Esophagus muscularis mucosa (tissue), 4 donors: ENCODE results near the gene MRGPRF. TPM values are rescaled to one million over a fixed set of nuclear protein-coding genes. Genes with fewer than 3 reads are reported as not detected.

ENCODE experiments used
- DNase-seq: peaks from one replicate; pipeline ENCODE4 v3.0.0-alpha.2; 2017; ENCODE audit errors: extremely low spot score
- H3K27ac ChIP-seq, 4 donors: fragments of 200-600 bp; sonication (generic); replicated peaks in 1 of 4; 1 replicate in 3 of 4; 2 replicates in 1 of 4; pipeline ENCODE4 v1.5.1; 2016 to 2019; ENCODE audit warnings: mild to moderate bottlenecking in 1 of 4
- H3K27me3 ChIP-seq, 4 donors: fragments of 200-600 bp; sonication (generic); one replicate each; pipeline versions ENCODE4 v1.5.1 to v1.6.0; 2016 to 2019
- H3K36me3 ChIP-seq, 4 donors: fragments of 200-600 bp; sonication (generic); one replicate each; pipeline ENCODE4 v1.5.1; 2016 to 2019
- H3K4me1 ChIP-seq, 4 donors: fragments of 200-600 bp; sonication (generic); one replicate each; pipeline ENCODE4 v1.5.1; 2016 to 2019
- H3K4me3 ChIP-seq, 4 donors: fragments of 200-600 bp; sonication (generic); 1 replicate in 2 of 4; 2 replicates in 2 of 4; pipeline ENCODE4 v1.5.1; 2016 to 2019; ENCODE audit warnings: mild to moderate bottlenecking in 4 of 4, moderate library complexity in 1 of 4
- H3K9me3 ChIP-seq, 4 donors: fragments of 200-600 bp; sonication (generic); 1 replicate in 3 of 4; 2 replicates in 1 of 4; pipeline ENCODE4 v1.5.1; 2016 to 2019
- EP300 ChIP-seq: sonication (generic); formaldehyde crosslinking; IDR thresholded peaks from one replicate; pipeline ENCODE4 v1.6.1; 2017; ENCODE audit warnings: antibody characterized with exemption
- POLR2A ChIP-seq: fragments of 450-650 bp; IDR thresholded peaks from one replicate; pipeline ENCODE4 v1.6.1; 2017; ENCODE audit warnings: antibody characterized with exemption, moderate library complexity, mild to moderate bottlenecking, low read depth
- POLR2AphosphoS5 ChIP-seq, 2 donors: sonication (generic); formaldehyde crosslinking; IDR thresholded peaks; one replicate each; pipeline ENCODE4 v1.6.1; 2017; ENCODE audit warnings: antibody characterized with exemption in 2 of 2
- WGBS: methylation state at CpG from one replicate; pipeline ENCODE4 v1.1.5; 2018; 5-methylcytosine and 5-hydroxymethylcytosine counted together
- intact Hi-C: fragments of 100-400 bp; cut with DNase I; formaldehyde crosslinking; loops from one replicate; pipeline ENCODE4 v1.15.1; 2023
- total RNA-seq, 4 donors: library from RNA; depleted of rRNA; stranded (reverse); fragments of >200 nt; gene quantifications; one replicate each; pipeline versions ENCODE4 v1.1.0 to v1.2.1, GENCODE V29; 2016
- TF ChIP-seq, protein P1 (sequence below), 3 experiments: fragments of 200-600 bp in 2 of 3; fragments of 450-650 bp in 1 of 3; sonication (generic) in 2 of 3; IDR thresholded peaks; one replicate each; pipeline ENCODE4 v1.5.1; 2017 to 2019; ENCODE audit warnings: antibody characterized with exemption in 3 of 3, mild to moderate bottlenecking in 2 of 3, moderate library complexity in 1 of 3

The MRGPRF gene
- total RNA-seq, 4 donors from 2014 or later = 77.9 to 206 (median 126) TPM

DNA sequence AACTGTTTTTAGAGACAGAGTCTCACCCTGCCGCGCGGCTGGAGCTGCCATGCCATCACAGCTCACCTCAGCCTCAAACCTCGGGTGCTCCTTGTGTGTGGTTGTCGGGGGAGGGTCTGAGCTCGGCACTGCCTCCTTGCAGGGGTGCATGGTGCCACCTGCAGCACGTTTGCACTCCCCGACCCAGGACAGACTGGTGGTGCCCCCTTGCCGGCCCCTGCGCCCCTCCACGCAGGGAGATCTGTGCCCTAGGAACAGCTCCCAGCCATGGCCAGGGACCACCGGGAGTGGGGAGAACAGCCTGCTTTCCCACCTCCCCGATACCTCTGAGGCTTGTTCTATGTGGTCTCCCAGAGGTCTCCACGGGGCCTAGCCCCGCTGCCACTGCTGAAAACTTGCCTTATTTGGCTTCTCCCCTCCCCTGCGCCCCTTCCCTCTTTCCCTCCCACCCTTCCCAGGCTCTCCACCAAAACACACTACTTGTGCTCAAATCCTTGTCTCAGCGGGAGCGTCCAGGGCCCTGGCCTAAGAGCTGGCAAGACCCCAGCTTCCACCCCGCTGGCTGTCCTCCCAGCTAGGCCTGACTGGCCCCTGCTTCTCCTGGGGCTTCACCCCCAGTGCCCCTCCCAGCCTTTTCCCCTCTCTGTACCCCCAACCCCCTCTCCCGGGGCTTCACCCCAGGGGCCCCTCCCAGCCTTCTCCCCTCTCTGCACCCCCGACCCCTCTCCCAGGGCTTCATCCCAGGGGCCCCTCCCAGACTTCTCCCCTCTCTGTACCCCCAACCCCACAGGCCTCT is 22.3 kb upstream of the MRGPRF start:
- no peak overlapping the region for H3K4me3 ChIP-seq
- no peak for TF ChIP-seq POLR2AphosphoS5 (IDR thresholded peaks at IDR 0.05)
- no peak for TF ChIP-seq POLR2A
- TF ChIP-seq, protein P1, sequence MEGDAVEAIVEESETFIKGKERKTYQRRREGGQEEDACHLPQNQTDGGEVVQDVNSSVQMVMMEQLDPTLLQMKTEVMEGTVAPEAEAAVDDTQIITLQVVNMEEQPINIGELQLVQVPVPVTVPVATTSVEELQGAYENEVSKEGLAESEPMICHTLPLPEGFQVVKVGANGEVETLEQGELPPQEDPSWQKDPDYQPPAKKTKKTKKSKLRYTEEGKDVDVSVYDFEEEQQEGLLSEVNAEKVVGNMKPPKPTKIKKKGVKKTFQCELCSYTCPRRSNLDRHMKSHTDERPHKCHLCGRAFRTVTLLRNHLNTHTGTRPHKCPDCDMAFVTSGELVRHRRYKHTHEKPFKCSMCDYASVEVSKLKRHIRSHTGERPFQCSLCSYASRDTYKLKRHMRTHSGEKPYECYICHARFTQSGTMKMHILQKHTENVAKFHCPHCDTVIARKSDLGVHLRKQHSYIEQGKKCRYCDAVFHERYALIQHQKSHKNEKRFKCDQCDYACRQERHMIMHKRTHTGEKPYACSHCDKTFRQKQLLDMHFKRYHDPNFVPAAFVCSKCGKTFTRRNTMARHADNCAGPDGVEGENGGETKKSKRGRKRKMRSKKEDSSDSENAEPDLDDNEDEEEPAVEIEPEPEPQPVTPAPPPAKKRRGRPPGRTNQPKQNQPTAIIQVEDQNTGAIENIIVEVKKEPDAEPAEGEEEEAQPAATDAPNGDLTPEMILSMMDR (IDR thresholded peaks at IDR 0.05) = no peak
- no peak for TF ChIP-seq EP300
- intact Hi-C loops = no loop called here
- H3K27me3 ChIP-seq = no peaks in the 10 kb centered on the region
- no peak for DNase-seq
- H3K27ac ChIP-seq = peak overlapping the region; percentile 60 to 74 (median 66)
- H3K9me3 ChIP-seq = no peaks in the 10 kb centered on the region
- WGBS = 43% methylated on average over 10 of the region's 21 CpGs
- H3K4me1 ChIP-seq = peaks cover 6 to 22% (median 16%) of the 10 kb centered on the region in 4 donors
- no peaks in the 10 kb centered on the region for H3K36me3 ChIP-seq

DNA sequence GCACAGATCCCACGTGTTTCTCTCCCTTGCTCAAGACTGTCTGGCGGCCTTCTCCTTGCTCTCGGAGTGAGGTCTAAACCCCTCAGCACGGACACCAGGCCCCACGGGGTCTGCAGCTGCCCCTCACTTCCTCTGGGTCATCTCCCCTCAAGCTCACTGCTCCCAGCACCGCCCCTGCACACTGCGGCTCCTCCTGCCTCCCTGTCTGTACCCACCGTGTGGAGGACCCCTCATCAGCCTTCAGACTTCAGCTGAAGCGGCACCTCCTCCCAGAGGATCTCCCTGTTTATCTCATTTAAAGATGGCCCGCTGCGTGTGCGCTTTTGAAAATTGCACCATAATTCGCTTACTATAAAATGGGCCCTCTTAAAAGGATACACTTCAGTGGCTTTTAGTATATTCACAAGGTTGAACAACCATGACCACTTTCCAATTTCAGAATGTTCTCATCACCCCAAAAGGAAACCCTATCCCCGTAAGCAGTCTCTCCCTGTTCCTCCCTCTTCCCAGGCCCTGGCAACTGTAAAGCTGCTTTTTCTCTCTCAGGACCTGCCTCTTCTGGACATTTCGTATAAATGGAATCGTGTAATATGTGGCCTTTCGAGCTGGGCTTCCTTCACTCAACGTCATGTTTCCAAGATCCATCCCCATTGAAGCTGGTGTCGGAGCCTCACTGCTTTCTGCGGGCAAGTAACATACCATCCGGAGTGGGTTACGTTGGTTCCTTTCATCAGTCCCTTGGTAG is 21.2 kb upstream of the MRGPRF start:
- TF ChIP-seq POLR2A = no peak
- Histone ChIP-seq H3K27me3 (no peaks in the 10 kb centered on the region), H3K4me1 (peaks cover 6 to 22% (median 16%) of the 10 kb centered on the region in 4 donors), H3K9me3 (no peaks in the 10 kb centered on the region), H3K36me3 (no peaks in the 10 kb centered on the region), H3K27ac (peak overlapping the region in 1 of 4 donors; percentile 63), H3K4me3 (no peak overlapping the region)
- 82% methylated on average over 22 of the region's 22 CpGs for WGBS
- intact Hi-C loops = no loop called here
- DNase-seq = no peak

GRCh38 chr11:69033431-69033830 is 20.4 kb upstream of the MRGPRF start:
- DNase-seq = no peak
- TF ChIP-seq, protein P1 (IDR thresholded peaks at IDR 0.05) = no peak
- TF ChIP-seq POLR2AphosphoS5 (IDR thresholded peaks at IDR 0.05) (no peak), POLR2A (no peak), EP300 (no peak)
- intact Hi-C loops = no loop called here
- Histone ChIP-seq H3K27ac (no peak overlapping the region), H3K9me3 (no peaks in the 10 kb centered on the region), H3K36me3 (no peaks in the 10 kb centered on the region), H3K27me3 (no peaks in the 10 kb centered on the region), H3K4me3 (no peak overlapping the region), H3K4me1 (peaks cover 6 to 22% (median 16%) of the 10 kb centered on the region in 4 donors)
- WGBS = 76% methylated on average over 2 of the region's 11 CpGs

DNA sequence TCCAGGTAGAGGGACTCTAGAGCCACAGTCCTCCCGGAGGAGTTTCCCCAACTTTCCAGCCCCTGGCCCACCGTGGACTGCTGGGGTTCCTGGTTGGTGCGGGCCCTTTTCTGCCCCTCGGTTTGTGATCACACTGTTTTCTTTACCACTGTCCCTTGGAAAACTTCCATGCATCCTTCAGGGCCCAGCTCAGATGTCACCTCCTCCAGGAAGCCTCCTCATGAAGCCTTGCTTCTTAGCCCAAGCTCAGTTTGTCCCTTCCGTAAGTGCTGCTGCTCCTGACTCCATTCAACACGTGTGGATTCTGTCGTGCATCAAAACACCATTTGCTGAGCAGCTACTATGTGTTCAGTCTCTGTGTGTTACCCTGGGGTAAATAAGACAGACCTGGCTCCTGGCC is 19.8 kb upstream of the MRGPRF start:
- Histone ChIP-seq H3K36me3 (no peaks in the 10 kb centered on the region), H3K9me3 (no peaks in the 10 kb centered on the region), H3K4me3 (no peak overlapping the region), H3K4me1 (peaks cover 6 to 22% (median 16%) of the 10 kb centered on the region in 4 donors), H3K27me3 (no peaks in the 10 kb centered on the region), H3K27ac (no peak overlapping the region)
- TF ChIP-seq POLR2AphosphoS5 (IDR thresholded peaks at IDR 0.05) = no peak
- TF ChIP-seq, protein P1 (IDR thresholded peaks at IDR 0.05) = no peak
- TF ChIP-seq POLR2A = no peak
- TF ChIP-seq EP300 = no peak
- intact Hi-C loops = no loop called here
- WGBS = 93% methylated on average over 7 of the region's 7 CpGs
- no peak for DNase-seq

GRCh38 chr11:69030301-69030700 is 17.3 kb upstream of the MRGPRF start:
- WGBS = 79% methylated on average over 6 of the region's 6 CpGs
- no peak overlapping the region for H3K4me3 ChIP-seq
- no peaks in the 10 kb centered on the region for H3K27me3 ChIP-seq
- intact Hi-C loops = no loop called here
- no peak for DNase-seq
- H3K27ac ChIP-seq = no peak overlapping the region
- H3K4me1 ChIP-seq = peaks cover 0 to 6% (median 4%) of the 10 kb centered on the region in 4 donors
- no peaks in the 10 kb centered on the region for H3K9me3 ChIP-seq
- TF ChIP-seq POLR2AphosphoS5 (IDR thresholded peaks at IDR 0.05) = no peak
- no peak for TF ChIP-seq EP300
- TF ChIP-seq, protein P1 (IDR thresholded peaks at IDR 0.05) = no peak
- no peak for TF ChIP-seq POLR2A
- H3K36me3 ChIP-seq = no peaks in the 10 kb centered on the region
